Right renal pelvis (tissue), 4 donors: Measurements from ENCODE around the gene MYT1. TPM values are rescaled to one million over a fixed set of nuclear protein-coding genes. Genes with fewer than 3 reads are reported as not detected.

ENCODE experiments used
- polyA plus RNA-seq, 4 donors: library from polyadenylated mRNA; unstranded; fragments of 120-200 nt; gene quantifications; one replicate each; pipeline ENCODE4 v1.2.1, GENCODE V29; 2013; ENCODE audit not compliant: insufficient read length in 4 of 4

The MYT1 gene
- polyA plus RNA-seq, 4 donors: 0.38 to 0.79 (median 0.63) TPM

Other genes starting within 250 kb of the MYT1 start
- 10 to 100 TPM; 37.8 to 53.6 (median 45.0) TPM for gene UCKL1, start 208.0 kb upstream of the MYT1 start, polyA plus RNA-seq
- gene ZNF512B, start 194.5 kb upstream of the MYT1 start, polyA plus RNA-seq: 10 to 100 TPM; 24.9 to 31.9 (median 26.1) TPM
- 10 to 100 TPM in 1 of 4 donors, 1 to 10 TPM in 3; 7.2 to 10.2 (median 8.3) TPM for gene SAMD10, start 184.8 kb upstream of the MYT1 start, polyA plus RNA-seq
- gene PRPF6, start 183.3 kb upstream of the MYT1 start, polyA plus RNA-seq: 10 to 100 TPM; 81.8 to 92.3 (median 84.5) TPM
- 1 to 10 TPM in 1 of 4 donors, under 1 TPM in 3; 0.62 to 1.1 (median 0.75) TPM for gene C20orf204, start 128.3 kb upstream of the MYT1 start, polyA plus RNA-seq
- 10 to 100 TPM in 3 of 4 donors, 1 to 10 TPM in 1; 9.3 to 19.7 (median 10.9) TPM for gene SOX18, start 114.8 kb upstream of the MYT1 start, polyA plus RNA-seq
- 10 to 100 TPM; 77.9 to 99.7 (median 81.5) TPM for gene TCEA2, start 101.3 kb upstream of the MYT1 start, polyA plus RNA-seq
- gene RGS19, start 84.9 kb upstream of the MYT1 start, polyA plus RNA-seq: 1 to 10 TPM; 5.0 to 7.9 (median 5.6) TPM
- gene OPRL1, start 84.4 kb upstream of the MYT1 start, polyA plus RNA-seq: 1 to 10 TPM in 3 of 4 donors, under 1 TPM in 1; 0.80 to 1.3 (median 1.2) TPM
- gene LKAAEAR1, start 80.1 kb upstream of the MYT1 start, polyA plus RNA-seq: under 1 TPM in 1 of 4 donors, not detected in 3; 0.22 TPM
- gene NPBWR2, start 56.9 kb upstream of the MYT1 start, polyA plus RNA-seq: not detected
- 100 to 1,000 TPM; 132 to 182 (median 154) TPM for gene PCMTD2, start 91.3 kb downstream of the MYT1 start, polyA plus RNA-seq